ENCODE measurements around the gene MIB1. TPM values are rescaled to one million over a fixed set of nuclear protein-coding genes. Genes with fewer than 3 reads are reported as not detected.

MIB1 gene
- total and polyA plus RNA-seq, 5 donors: 3.7 to 29.5 (median 23.2) TPM

DNA sequence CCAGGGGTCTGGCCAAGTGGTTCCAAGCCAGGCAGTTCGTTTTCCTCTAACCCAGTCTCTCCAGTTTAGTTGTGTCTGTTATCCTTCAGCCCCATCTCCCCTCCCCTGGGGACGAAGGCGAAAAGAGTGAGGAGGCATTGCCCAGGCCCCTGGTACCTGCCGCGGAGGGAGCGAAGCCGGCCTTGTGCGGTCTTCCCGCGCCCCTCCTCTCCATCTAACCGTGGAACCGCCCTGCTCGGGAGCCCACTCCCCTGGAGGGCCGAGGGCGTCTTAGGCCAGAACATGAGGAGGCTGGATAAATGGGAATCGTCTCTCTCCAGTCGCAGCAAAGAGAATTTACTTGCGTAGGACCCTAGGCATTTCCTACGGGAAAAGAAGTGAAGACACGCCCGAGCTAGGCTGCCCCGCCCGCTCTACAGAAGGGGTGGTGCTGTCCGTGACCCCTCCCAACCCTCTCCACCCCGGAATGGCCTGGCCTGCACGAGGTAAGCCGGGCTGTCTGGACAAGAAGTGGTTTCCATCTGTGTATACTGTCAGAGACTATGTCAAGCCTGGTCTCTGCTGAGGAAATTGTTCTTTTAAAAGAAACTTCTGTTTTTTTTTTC is 156.2 kb downstream of the MIB1 start:
- Histone ChIP-seq H3K4me1 (ENCODE audit: control insufficient read depth, insufficient read depth, low read length) (no peaks in the 10 kb centered on the region), H3K4me3 (ENCODE audit: low read length) (no peak overlapping the region), H3K9me3 (ENCODE audit: control insufficient read depth, low read length) (no peaks in the 10 kb centered on the region), H3K27me3 (ENCODE audit: control insufficient read depth, insufficient read depth) (no peaks in the 10 kb centered on the region), H3K27ac (ENCODE audit: low read length) (no peak overlapping the region)
- peak; percentile 48 to 71 (median 70) for DNase-seq
- ATAC-seq: peak; percentile 79 to 88
- WGBS: 42% methylated on average over 27 of the region's 27 CpGs
- intact Hi-C loops (cut with DNase I): no loop called here

- DNase-seq (peak in 1 of 3 donors; percentile 22), ATAC-seq (peak; percentile 79 to 83)
- 5% methylated on average over 4 of the region's 4 CpGs for WGBS
- Histone ChIP-seq H3K9me3 (ENCODE audit: control insufficient read depth, low read length) (no peaks in the 10 kb centered on the region), H3K27me3 (ENCODE audit: control insufficient read depth, insufficient read depth) (no peaks in the 10 kb centered on the region), H3K4me1 (ENCODE audit: control insufficient read depth, insufficient read depth, low read length) (peaks cover 3% of the 10 kb centered on the region), H3K27ac (ENCODE audit: low read length) (no peak overlapping the region), H3K4me3 (ENCODE audit: low read length) (no peak overlapping the region)
- intact Hi-C loops (cut with DNase I): no loop called here
Observed at GRCh38 chr18:21897811-21898210, 157.2 kb downstream of the MIB1 start.

DNA sequence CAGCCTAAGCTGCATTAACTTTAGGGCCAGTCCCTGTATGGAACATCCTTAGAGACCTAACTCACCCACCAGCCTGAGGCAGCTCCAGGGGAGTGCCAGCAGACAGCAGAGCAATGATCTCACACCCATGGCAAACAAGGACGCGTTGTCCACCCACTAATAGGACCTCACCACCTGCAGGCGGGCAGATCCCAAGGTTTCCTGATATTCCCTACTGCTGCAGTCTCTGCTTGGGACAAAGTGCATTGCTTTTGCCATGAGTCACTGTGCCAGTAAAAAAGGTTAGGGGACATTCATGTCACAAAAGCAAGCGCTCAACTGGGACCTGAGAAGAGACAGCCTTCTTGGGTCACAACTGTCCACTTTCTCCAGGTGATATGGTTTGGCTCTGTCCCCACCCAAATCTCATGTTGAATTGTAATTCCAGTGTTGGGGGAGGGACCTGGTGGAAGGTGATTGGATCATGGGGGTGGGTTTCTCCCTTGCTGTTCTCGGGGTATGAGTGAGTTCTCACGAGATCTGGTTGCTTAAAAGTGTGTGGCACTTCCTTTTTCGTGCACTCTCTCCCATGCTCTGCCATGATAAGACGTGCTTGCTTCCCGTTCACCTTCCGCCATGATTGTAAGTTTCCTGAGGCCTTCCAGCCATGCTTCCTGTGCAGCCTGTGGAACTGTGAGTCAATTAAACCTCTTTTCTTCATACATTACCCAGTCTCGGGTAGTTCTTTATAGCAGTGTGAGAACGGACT is 160.2 kb downstream of the MIB1 start:
- Histone ChIP-seq H3K27me3 (ENCODE audit: control insufficient read depth, insufficient read depth) (no peaks in the 10 kb centered on the region), H3K27ac (ENCODE audit: low read length) (no peak overlapping the region), H3K4me1 (ENCODE audit: control insufficient read depth, insufficient read depth, low read length) (peaks cover 8% of the 10 kb centered on the region), H3K4me3 (ENCODE audit: low read length) (no peak overlapping the region), H3K9me3 (ENCODE audit: control insufficient read depth, low read length) (no peaks in the 10 kb centered on the region)
- DNase-seq: no peak
- ATAC-seq: no peak
- intact Hi-C loops (cut with DNase I): no loop called here
- 85% methylated on average over 12 of the region's 12 CpGs for WGBS

DNA sequence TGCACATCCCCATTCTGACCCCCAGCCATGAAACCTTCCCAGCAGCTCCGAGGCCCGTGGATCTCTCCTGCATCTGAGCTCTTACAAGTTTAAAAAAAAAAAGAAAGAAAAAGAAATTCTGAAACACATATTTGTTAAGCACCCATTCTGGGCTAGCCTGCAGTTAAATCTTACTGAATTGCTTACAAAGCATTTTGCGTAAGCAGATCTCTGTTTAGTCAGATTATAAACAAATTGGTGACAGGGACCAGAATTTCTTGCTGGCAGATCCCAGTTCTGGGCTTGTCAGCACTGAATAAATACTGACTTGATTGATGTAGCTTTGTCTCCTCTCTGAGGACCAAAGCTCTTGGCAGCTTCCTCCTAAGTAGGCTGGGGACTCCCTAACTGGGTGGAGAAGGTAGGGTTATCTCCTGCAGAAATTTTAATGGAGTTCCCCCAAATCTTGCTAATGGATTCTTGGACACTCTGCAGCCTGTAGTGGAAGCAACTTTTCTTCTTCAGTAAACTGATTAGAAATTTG is 160.9 kb downstream of the MIB1 start:
- intact Hi-C loops (cut with DNase I): no loop called here
- H3K9me3 ChIP-seq (ENCODE audit: control insufficient read depth, low read length): no peaks in the 10 kb centered on the region
- H3K4me3 ChIP-seq (ENCODE audit: low read length): no peak overlapping the region
- WGBS: 67% methylated on average over 3 of the region's 3 CpGs
- no peaks in the 10 kb centered on the region for H3K27me3 ChIP-seq (ENCODE audit: control insufficient read depth, insufficient read depth)
- peaks cover 8% of the 10 kb centered on the region for H3K4me1 ChIP-seq (ENCODE audit: control insufficient read depth, insufficient read depth, low read length)
- no peak overlapping the region for H3K27ac ChIP-seq (ENCODE audit: low read length)
- no peak for ATAC-seq
- DNase-seq: no peak

GRCh38 chr18:21903709-21904108 is 163.1 kb downstream of the MIB1 start:
- no peak overlapping the region for H3K27ac ChIP-seq (ENCODE audit: low read length)
- H3K9me3 ChIP-seq (ENCODE audit: control insufficient read depth, low read length): no peaks in the 10 kb centered on the region
- peaks cover 8% of the 10 kb centered on the region for H3K4me1 ChIP-seq (ENCODE audit: control insufficient read depth, insufficient read depth, low read length)
- intact Hi-C loops (cut with DNase I): no loop called here
- DNase-seq (peak in 1 of 3 donors; percentile 45), ATAC-seq (no peak)
- WGBS: 38% methylated on average over 6 of the region's 6 CpGs
- no peak overlapping the region for H3K4me3 ChIP-seq (ENCODE audit: low read length)
- H3K27me3 ChIP-seq (ENCODE audit: control insufficient read depth, insufficient read depth): no peaks in the 10 kb centered on the region

DNA sequence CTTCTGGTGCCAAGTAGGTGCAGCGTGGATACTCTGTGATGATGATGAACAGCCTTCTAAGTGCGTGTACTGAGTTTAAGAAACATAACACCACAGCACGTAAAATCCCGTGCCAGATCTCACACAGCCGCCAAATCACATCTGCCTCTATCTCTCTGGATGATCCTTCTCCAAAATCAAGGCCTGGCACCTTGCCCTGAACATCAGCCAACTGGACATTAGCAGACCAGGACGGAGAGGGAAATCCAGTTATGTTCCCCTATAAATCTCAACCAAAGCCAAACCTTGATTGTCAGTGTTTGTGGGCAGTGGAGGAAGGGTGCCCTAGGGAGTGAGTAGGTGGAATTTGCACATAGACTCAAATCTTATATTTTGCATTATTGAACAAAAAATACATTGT is 164.3 kb downstream of the MIB1 start:
- Histone ChIP-seq H3K27me3 (ENCODE audit: control insufficient read depth, insufficient read depth) (no peaks in the 10 kb centered on the region), H3K27ac (ENCODE audit: low read length) (peak overlapping the region; percentile 19), H3K4me1 (ENCODE audit: control insufficient read depth, insufficient read depth, low read length) (peaks cover 8% of the 10 kb centered on the region), H3K4me3 (ENCODE audit: low read length) (no peak overlapping the region), H3K9me3 (ENCODE audit: control insufficient read depth, low read length) (no peaks in the 10 kb centered on the region)
- intact Hi-C loops (cut with DNase I): no loop called here
- WGBS: 9% methylated on average over 6 of the region's 6 CpGs
- ATAC-seq (no peak), DNase-seq (peak; percentile 44 to 81 (median 71))

GRCh38 chr18:21907451-21907850 is 166.9 kb downstream of the MIB1 start:
- Histone ChIP-seq H3K4me1 (ENCODE audit: control insufficient read depth, insufficient read depth, low read length) (peaks cover 4% of the 10 kb centered on the region), H3K4me3 (ENCODE audit: low read length) (no peak overlapping the region), H3K27me3 (ENCODE audit: control insufficient read depth, insufficient read depth) (no peaks in the 10 kb centered on the region), H3K27ac (ENCODE audit: low read length) (no peak overlapping the region), H3K9me3 (ENCODE audit: control insufficient read depth, low read length) (no peaks in the 10 kb centered on the region)
- no peak for ATAC-seq
- 55% methylated on average over 7 of the region's 7 CpGs for WGBS
- intact Hi-C loops (cut with DNase I): no loop called here
- DNase-seq: no peak

- H3K27ac ChIP-seq (ENCODE audit: low read length): no peak overlapping the region
- no peaks in the 10 kb centered on the region for H3K27me3 ChIP-seq (ENCODE audit: control insufficient read depth, insufficient read depth)
- ATAC-seq (peak; percentile 44 to 79), DNase-seq (no peak)
- H3K4me3 ChIP-seq (ENCODE audit: low read length): no peak overlapping the region
- no peaks in the 10 kb centered on the region for H3K9me3 ChIP-seq (ENCODE audit: control insufficient read depth, low read length)
- H3K4me1 ChIP-seq (ENCODE audit: control insufficient read depth, insufficient read depth, low read length): peaks cover 2% of the 10 kb centered on the region
- intact Hi-C loops (cut with DNase I): no loop called here
Observed at GRCh38 chr18:21908711-21909110, 168.1 kb downstream of the MIB1 start.

GRCh38 chr18:21910906-21911305 is 170.3 kb downstream of the MIB1 start:
- no peak for DNase-seq
- ATAC-seq: no peak
- no peaks in the 10 kb centered on the region for H3K4me1 ChIP-seq (ENCODE audit: control insufficient read depth, insufficient read depth, low read length)
- WGBS: 74% methylated on average over 5 of the region's 5 CpGs
- no peak overlapping the region for H3K27ac ChIP-seq (ENCODE audit: low read length)
- H3K27me3 ChIP-seq (ENCODE audit: control insufficient read depth, insufficient read depth): no peaks in the 10 kb centered on the region
- intact Hi-C loops (cut with DNase I): loop anchor here in 3 of 4 donors (10.0 kb wide), 2 partner anchors 254 to 654 kb away; partner anchors contain the start of gene GATA6 (in 1 of the 3)
- no peak overlapping the region for H3K4me3 ChIP-seq (ENCODE audit: low read length)
- H3K9me3 ChIP-seq (ENCODE audit: control insufficient read depth, low read length): no peaks in the 10 kb centered on the region

GRCh38 chr18:21911551-21911950 is 171.0 kb downstream of the MIB1 start:
- 62% methylated on average over 5 of the region's 5 CpGs for WGBS
- no peak for DNase-seq

More at GRCh38 chr18:21911551-21911950, 171.0 kb downstream of the MIB1 start:
- no peaks in the 10 kb centered on the region for H3K4me1 ChIP-seq (ENCODE audit: control insufficient read depth, insufficient read depth, low read length)
- no peaks in the 10 kb centered on the region for H3K27me3 ChIP-seq (ENCODE audit: control insufficient read depth, insufficient read depth)
- no peak for ATAC-seq
- no peak overlapping the region for H3K27ac ChIP-seq (ENCODE audit: low read length)
- no peak overlapping the region for H3K4me3 ChIP-seq (ENCODE audit: low read length)
- no peaks in the 10 kb centered on the region for H3K9me3 ChIP-seq (ENCODE audit: control insufficient read depth, low read length)
- intact Hi-C loops (cut with DNase I): loop anchor here in 3 of 4 donors (10.0 kb wide), 2 partner anchors 253 to 653 kb away; partner anchors contain the start of gene GATA6 (in 1 of the 3)
